ENCODE results near the gene PHLDB3. TPM values are rescaled to one million over a fixed set of nuclear protein-coding genes. Genes with fewer than 3 reads are reported as not detected.
A peak's percentile ranks its signal among the peaks of the same experiment; 100 is the strongest.
"Not testable (repeated sequence)": the region's sequence is repeated elsewhere in the genome, so short reads cannot be mapped to it uniquely, and the experiment has no call there.

PHLDB3 gene
- total RNA-seq, 2 donors from 2014 or later = 16.7 to 25.5 TPM

GRCh38 chr19:43462785-43463380, 41.7 kb downstream of the PHLDB3 start:
- Mint-ChIP-seq H3K4me1 (peaks cover 20% of the 10 kb centered on the region), H3K27me3 (no peaks in the 10 kb centered on the region), H3K27ac (peak overlapping the region; percentile 64), H3K36me3 (ENCODE audit: low read depth) (no peaks in the 10 kb centered on the region), H3K9me3 (no peaks in the 10 kb centered on the region), H3K4me3 (peak overlapping the region; percentile 82)
- no peak for ATAC-seq (replicated peaks)

- H3K4me3 Mint-ChIP-seq = peak overlapping the region; percentile 82
- no peak for ATAC-seq (replicated peaks)
- H3K36me3 Mint-ChIP-seq (ENCODE audit: low read depth) = no peaks in the 10 kb centered on the region
- no peak overlapping the region for H3K27ac Mint-ChIP-seq
- H3K9me3 Mint-ChIP-seq = no peaks in the 10 kb centered on the region
- peaks cover 17% of the 10 kb centered on the region for H3K4me1 Mint-ChIP-seq
- H3K27me3 Mint-ChIP-seq = no peaks in the 10 kb centered on the region
These were observed 42.2 kb downstream of the PHLDB3 start for GRCh38 chr19:43462383-43462782.

GRCh38 chr19:43461303-43461702, 43.2 kb downstream of the PHLDB3 start:
- no peak overlapping the region for H3K27ac Mint-ChIP-seq
- peak overlapping the region; percentile 82 for H3K4me3 Mint-ChIP-seq
- no peaks in the 10 kb centered on the region for H3K27me3 Mint-ChIP-seq
- H3K9me3 Mint-ChIP-seq = no peaks in the 10 kb centered on the region
- H3K36me3 Mint-ChIP-seq (ENCODE audit: low read depth) = no peaks in the 10 kb centered on the region
- H3K4me1 Mint-ChIP-seq = peaks cover 12% of the 10 kb centered on the region
- ATAC-seq (replicated peaks) = no peak

GRCh38 chr19:43460362-43461016, 44.1 kb downstream of the PHLDB3 start:
- Mint-ChIP-seq H3K27me3 (no peaks in the 10 kb centered on the region), H3K4me1 (peaks cover 17% of the 10 kb centered on the region), H3K4me3 (peak overlapping the region; percentile 82), H3K9me3 (no peaks in the 10 kb centered on the region), H3K27ac (peak overlapping the region; percentile 42), H3K36me3 (ENCODE audit: low read depth) (no peaks in the 10 kb centered on the region)
- no peak for ATAC-seq (replicated peaks)

GRCh38 chr19:43457809-43458208, 46.7 kb downstream of the PHLDB3 start:
- Mint-ChIP-seq H3K4me1 (peaks cover 18% of the 10 kb centered on the region), H3K27ac (no peak overlapping the region), H3K9me3 (no peaks in the 10 kb centered on the region), H3K36me3 (ENCODE audit: low read depth) (no peaks in the 10 kb centered on the region), H3K4me3 (no peak overlapping the region), H3K27me3 (no peaks in the 10 kb centered on the region)
- ATAC-seq (replicated peaks) = no peak

GRCh38 chr19:43455321-43456113, 49.0 kb downstream of the PHLDB3 start:
- H3K4me1 Mint-ChIP-seq = peaks cover 15% of the 10 kb centered on the region
- no peak for ATAC-seq (replicated peaks)
- no peaks in the 10 kb centered on the region for H3K36me3 Mint-ChIP-seq (ENCODE audit: low read depth)
- H3K27me3 Mint-ChIP-seq = no peaks in the 10 kb centered on the region
- no peak overlapping the region for H3K27ac Mint-ChIP-seq
- no peak overlapping the region for H3K4me3 Mint-ChIP-seq
- peaks cover 5% of the 10 kb centered on the region for H3K9me3 Mint-ChIP-seq

- Mint-ChIP-seq H3K9me3 (peaks cover 5% of the 10 kb centered on the region), H3K4me3 (no peak overlapping the region), H3K36me3 (ENCODE audit: low read depth) (no peaks in the 10 kb centered on the region), H3K27ac (no peak overlapping the region), H3K27me3 (no peaks in the 10 kb centered on the region), H3K4me1 (peaks cover 15% of the 10 kb centered on the region)
- no peak for ATAC-seq (replicated peaks)
These were observed 50.5 kb downstream of the PHLDB3 start for GRCh38 chr19:43454031-43454430.

- Mint-ChIP-seq H3K27me3 (no peaks in the 10 kb centered on the region), H3K27ac (no peak overlapping the region), H3K9me3 (peaks cover 5% of the 10 kb centered on the region), H3K4me1 (peaks cover 15% of the 10 kb centered on the region), H3K36me3 (ENCODE audit: low read depth) (no peaks in the 10 kb centered on the region), H3K4me3 (no peak overlapping the region)
- no peak for ATAC-seq (replicated peaks)
These were observed 52.0 kb downstream of the PHLDB3 start for GRCh38 chr19:43452582-43452981.

GRCh38 chr19:43450545-43450997, 54.0 kb downstream of the PHLDB3 start:
- peak; percentile 85 for ATAC-seq (replicated peaks)
- Mint-ChIP-seq H3K9me3 (peaks cover 5% of the 10 kb centered on the region), H3K4me1 (peaks cover 16% of the 10 kb centered on the region), H3K27me3 (no peaks in the 10 kb centered on the region), H3K36me3 (ENCODE audit: low read depth) (no peaks in the 10 kb centered on the region), H3K27ac (peak overlapping the region; percentile 86), H3K4me3 (peak overlapping the region; percentile 57)

GRCh38 chr19:43447655-43448054, 56.9 kb downstream of the PHLDB3 start:
- Mint-ChIP-seq H3K4me3 (no peak overlapping the region), H3K9me3 (peaks cover 5% of the 10 kb centered on the region), H3K36me3 (ENCODE audit: low read depth) (no peaks in the 10 kb centered on the region), H3K4me1 (peaks cover 14% of the 10 kb centered on the region), H3K27ac (no peak overlapping the region), H3K27me3 (no peaks in the 10 kb centered on the region)
- ATAC-seq (replicated peaks) = no peak

- H3K36me3 Mint-ChIP-seq (ENCODE audit: low read depth) = no peaks in the 10 kb centered on the region
- peaks cover 14% of the 10 kb centered on the region for H3K4me1 Mint-ChIP-seq
- no peak overlapping the region for H3K4me3 Mint-ChIP-seq
- H3K27ac Mint-ChIP-seq = peak overlapping the region; percentile 35
- no peaks in the 10 kb centered on the region for H3K27me3 Mint-ChIP-seq
- ATAC-seq (replicated peaks) = peak; percentile 66
- H3K9me3 Mint-ChIP-seq = no peaks in the 10 kb centered on the region
These were observed 57.6 kb downstream of the PHLDB3 start for GRCh38 chr19:43446746-43447489.

- Mint-ChIP-seq H3K4me1 (peaks cover 9% of the 10 kb centered on the region), H3K4me3 (no peak overlapping the region), H3K27me3 (no peaks in the 10 kb centered on the region), H3K36me3 (ENCODE audit: low read depth) (no peaks in the 10 kb centered on the region), H3K9me3 (no peaks in the 10 kb centered on the region), H3K27ac (peak overlapping the region; percentile 28)
- no peak for ATAC-seq (replicated peaks)
These were observed 59.1 kb downstream of the PHLDB3 start for GRCh38 chr19:43445426-43445825.

- peaks cover 12% of the 10 kb centered on the region for H3K4me1 Mint-ChIP-seq
- no peak overlapping the region for H3K4me3 Mint-ChIP-seq
- ATAC-seq (replicated peaks) = no peak
- H3K9me3 Mint-ChIP-seq = no peaks in the 10 kb centered on the region
- no peak overlapping the region for H3K27ac Mint-ChIP-seq
- no peaks in the 10 kb centered on the region for H3K36me3 Mint-ChIP-seq (ENCODE audit: low read depth)
- H3K27me3 Mint-ChIP-seq = no peaks in the 10 kb centered on the region
These were observed 59.8 kb downstream of the PHLDB3 start for GRCh38 chr19:43444531-43445287.

GRCh38 chr19:43444091-43444490, 60.5 kb downstream of the PHLDB3 start:
- peaks cover 12% of the 10 kb centered on the region for H3K4me1 Mint-ChIP-seq
- ATAC-seq (replicated peaks); H3K27me3 Mint-ChIP-seq; H3K9me3 Mint-ChIP-seq; H3K27ac Mint-ChIP-seq; H3K4me3 Mint-ChIP-seq; H3K36me3 Mint-ChIP-seq (ENCODE audit: low read depth): not testable (repeated sequence)
